ENCODE results near the gene RUNDC3A.

Gene RUNDC3A

DNA sequence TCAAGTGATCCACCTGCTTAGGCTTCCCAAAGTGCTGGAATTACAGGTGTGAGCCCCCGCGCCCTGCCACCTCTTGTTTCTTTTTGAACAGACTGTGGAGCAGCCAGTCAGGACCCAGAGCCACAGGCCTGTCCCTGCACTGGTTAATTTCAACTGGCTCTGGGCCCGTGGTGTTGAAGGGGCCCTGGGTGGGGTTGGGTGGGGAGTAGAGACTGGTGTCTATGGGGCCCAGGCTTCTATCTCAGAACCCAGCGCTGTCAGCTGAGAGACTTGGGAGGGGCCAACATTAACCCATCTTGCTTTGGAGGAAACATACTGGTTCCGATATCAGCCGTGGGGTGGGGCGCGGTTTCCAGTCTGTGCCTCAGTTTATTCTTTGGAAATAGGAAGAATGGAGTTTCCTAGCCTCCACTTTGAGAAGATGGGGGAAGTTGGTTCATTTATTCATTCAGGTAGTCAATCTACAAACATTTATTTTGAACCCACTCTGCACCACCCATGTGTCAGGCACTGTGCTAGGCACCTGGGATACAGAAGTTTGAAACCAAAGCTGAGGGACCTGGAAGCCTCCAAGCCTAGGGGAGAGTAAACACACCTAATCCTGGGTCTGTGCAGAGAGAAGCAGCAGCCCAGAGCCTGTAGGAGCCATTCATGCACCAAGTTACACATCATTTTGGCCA lies 24.9 kb upstream of the RUNDC3A start:
- peak; percentile 97 for DNase-seq (ENCODE audit: low spot score)

DNA sequence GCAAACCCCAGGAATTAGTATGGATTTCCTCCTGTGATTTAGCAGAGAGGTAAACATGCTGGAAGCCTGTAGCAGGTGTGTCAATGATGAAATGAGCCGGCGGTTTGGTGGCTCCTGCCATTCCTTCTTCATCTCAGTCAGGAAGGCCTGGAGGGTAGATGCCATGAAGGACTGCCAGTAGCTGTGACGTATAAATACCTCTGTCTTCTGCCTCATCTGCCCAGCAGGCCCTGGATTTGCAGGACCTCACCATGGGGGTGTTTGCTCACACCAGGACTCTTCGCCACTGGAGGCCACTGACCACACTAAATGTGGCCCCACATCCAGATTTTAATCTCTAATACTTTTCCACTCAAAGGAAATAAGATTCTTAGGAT lies 24.4 kb upstream of the RUNDC3A start:
- peak; percentile 53 for DNase-seq (ENCODE audit: low spot score)

DNA sequence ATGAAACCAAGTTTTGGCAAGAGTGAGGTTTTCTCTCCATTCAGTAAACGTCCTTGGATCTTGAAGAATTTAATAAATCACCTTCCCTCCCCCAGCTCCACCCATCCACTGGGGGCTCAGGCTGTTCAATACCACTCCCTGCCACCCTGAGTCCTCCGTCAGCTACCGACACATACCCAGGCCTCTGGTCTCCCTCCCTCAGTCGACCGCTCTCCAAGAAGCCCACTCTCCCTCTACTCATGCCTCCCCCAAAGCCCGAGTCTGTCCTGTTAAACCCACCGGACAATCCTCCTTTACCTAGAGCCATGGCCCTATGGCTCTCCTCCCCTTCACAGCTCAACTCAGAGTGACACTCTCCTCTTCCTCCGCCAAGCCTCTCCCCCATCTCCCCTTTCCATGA lies 20.8 kb upstream of the RUNDC3A start:
- peak; percentile 67 for DNase-seq (ENCODE audit: low spot score)

DNA sequence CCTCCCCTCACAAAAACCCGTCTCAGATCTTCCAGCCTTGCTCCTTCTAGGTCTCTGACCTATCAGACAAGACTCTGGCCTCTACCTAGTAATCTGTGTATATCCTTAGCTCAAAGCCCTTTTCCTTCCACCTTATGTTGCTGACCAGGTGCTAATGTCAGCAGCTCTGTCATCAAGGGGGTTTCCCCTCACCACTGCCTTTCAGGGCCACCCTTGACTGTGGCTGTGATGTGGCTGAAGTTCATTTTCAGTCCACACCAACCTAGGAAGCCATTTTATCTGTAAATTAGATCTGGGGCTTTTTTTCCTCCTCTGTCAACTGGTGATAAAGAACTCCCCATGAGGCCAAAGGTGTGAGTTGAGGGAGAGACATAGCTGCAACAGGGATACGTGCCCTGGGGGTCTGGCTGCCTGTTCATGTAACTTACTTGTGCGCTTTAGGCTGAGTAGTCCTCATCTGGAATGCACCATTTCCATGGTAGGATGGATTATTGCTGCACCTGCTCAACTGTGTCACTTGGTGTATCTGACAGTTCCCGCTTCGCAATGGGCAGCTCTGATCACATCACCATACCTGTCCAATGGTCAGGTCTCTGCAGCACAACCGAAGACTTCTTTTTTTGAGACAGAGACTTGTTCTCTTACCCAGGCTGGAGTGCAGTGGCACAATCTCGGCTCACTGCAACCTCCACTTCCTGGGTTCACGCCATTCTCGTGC lies 14.7 kb upstream of the RUNDC3A start:
- no peak for DNase-seq (ENCODE audit: low spot score)

DNA sequence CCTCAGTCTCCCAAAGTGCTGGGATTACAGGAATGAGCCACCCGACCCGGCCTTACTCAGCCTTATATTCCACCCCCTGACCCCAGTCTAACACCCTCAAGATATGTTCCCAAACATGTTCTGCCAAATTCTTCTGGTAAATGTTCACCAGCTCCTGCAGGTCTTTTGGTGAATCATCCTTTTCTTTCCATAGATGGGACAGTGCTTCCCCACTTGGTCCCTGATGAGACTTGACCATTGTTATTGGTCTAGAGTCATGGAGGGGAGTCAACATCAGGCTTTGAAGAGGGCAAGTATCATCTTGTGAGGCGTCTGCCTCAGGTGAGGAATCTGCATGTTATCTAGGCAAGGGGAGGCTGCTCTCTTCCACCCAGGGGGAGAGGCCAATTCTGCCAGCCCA lies 10.4 kb upstream of the RUNDC3A start:
- DNase-seq (ENCODE audit: low spot score), result no peak

DNA sequence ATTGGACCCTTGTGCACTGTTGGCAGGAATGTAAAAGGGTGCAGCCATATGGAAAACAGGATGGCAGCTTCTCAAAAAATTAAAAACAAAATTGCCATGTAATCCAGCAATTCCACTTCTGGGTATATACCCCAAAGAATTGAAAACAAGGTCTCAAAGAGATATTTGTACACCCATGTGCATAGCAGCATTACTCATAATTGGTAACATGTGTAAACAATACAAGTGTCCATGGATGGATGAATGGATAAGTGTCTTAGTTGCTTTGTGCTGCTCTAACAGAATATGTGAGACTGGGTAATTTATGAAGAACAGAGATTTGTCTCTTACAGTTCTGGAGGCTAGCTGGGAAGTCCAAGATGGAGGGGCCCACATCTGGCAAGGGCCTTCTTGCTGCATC lies 3.8 kb upstream of the RUNDC3A start:
- no peak for DNase-seq (ENCODE audit: low spot score)

DNA sequence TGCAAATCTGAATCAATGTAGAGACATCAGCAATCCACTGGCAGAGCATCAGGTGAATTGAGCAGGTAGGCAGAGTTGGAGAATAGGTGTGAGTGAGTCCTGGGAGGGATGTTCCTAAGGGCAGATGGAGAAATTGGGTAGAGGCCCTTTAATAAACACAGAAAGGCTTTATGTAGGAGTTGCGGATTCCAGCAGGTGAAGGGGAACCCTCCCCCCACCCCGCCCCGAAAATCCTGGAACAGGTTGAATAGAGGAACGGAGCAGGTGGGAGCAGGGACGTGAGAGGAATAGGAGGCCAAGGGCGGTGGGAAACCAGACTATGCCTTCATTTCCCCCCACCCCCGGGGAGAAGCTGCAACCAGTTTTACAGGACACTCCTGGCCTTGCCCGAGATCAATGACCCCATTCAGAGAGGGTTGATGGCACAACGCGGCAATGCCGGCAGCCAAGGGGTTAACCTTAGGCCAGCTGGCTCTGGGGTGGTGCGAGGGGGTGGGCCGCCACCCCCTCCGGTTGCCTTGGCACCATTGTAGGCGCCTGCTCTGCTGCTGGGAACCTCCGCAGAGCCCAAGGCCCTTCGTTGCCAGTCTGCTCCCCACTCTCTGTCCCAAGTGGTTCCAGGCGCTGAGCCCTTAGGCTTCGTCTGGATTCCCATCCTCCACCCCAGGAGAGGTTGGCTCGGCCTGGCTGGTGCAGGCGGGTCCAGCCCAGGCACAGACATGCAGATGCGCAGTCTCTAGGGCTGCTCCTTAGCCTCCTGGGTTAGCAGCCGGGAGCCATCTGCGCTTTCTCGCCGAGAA lies 814 bp upstream of the RUNDC3A start:
- DNase-seq (ENCODE audit: low spot score), result no peak

DNA sequence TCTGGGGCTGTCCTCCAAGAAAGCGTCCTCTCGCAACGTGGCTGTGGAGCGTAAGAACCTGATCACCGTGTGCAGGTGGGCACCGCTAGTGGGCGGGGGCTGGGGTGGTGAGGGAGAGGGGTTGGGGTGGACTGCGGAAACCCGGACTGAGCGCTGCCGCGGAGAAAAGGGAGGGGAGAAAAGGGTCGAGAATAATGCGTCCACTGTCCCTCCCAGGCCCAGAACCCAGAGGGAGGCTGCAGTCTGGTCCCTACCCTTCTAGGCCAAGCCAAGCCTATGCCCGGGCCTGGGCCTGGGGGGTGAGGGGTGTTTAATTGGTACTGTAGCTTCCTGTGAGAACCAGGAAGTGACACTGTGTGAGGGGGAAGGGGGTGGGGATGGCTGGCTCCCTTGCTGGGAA lies 464 bp downstream of the RUNDC3A start:
- no peak for DNase-seq (ENCODE audit: low spot score)

DNA sequence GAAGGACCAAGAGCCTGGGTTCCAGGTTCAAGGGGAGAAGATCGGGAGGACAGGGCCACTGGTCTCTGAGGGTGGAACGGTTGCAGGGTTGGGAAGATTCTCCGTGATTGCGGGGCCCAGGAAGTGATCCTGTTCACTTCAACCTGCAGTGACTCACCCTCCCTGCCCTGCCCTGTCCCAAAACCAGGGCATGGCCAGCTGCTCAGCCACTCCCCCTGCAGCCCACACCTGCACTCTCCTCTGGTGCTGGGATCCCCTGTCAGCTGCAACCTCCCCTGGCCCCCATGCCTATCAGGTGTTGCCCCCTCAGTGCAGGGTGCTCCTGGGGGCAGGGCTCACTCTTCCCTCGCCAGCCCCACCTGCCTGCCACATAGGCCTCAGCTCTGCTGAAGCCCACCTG lies 1.1 kb downstream of the RUNDC3A start:
- no peak for DNase-seq (ENCODE audit: low spot score)

DNA sequence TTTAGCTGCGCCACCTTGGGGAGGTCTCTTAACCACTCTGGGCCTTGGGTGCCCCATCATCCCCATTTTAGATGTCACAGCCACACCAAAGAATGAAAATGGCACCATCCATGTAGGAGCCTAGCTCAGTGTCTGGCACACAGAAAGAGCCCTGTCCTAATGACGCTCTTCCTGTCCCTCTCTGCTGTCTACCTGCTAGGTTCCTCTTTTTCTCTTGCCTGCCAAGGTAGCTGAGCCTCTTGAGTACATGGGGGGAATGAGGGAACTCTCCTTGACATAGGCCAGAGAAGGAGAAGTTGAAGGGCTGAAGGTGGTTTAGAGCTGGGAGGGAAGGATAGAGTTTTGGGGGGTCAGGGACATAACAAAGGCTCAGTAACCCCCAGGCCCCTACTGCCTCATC lies 1.8 kb downstream of the RUNDC3A start:
- no peak for DNase-seq (ENCODE audit: low spot score)

DNA sequence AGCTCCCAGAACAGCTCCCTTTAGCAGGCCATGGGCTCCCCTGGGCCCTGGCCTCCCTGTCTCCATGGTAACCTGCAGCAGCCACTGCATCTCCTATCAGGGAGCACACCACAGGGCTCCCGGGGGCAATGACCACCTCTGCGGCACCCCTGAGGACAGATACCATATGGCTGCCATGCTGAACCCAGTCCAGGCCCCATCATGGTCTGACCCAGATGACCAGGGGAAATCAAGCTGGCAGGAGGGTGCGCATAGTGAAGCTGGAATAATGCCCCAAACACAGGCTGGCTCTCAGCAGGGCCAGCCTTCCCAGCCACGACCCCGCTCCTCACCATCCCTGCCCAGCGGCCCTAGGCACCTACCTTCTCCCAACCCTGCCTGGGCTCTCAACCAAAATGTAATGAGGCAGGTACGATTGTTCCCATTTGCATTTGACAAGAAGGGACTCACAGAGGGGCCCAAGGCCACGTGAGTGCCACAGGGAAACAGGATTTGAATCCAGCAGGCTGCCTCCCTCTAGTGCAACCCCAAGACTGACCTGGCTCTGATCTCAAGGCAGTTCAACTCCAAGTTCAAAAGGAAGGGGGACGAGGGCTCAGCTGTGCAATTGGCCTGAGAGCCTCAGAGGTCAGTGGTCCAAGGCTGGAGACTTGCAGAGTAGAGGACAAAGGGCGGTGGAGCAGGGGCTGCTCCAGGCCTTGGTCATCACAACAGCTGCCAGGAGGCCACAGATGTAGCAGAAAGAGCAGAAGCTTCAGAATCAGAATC lies 2.4 kb downstream of the RUNDC3A start:
- DNase-seq (ENCODE audit: low spot score), result no peak

DNA sequence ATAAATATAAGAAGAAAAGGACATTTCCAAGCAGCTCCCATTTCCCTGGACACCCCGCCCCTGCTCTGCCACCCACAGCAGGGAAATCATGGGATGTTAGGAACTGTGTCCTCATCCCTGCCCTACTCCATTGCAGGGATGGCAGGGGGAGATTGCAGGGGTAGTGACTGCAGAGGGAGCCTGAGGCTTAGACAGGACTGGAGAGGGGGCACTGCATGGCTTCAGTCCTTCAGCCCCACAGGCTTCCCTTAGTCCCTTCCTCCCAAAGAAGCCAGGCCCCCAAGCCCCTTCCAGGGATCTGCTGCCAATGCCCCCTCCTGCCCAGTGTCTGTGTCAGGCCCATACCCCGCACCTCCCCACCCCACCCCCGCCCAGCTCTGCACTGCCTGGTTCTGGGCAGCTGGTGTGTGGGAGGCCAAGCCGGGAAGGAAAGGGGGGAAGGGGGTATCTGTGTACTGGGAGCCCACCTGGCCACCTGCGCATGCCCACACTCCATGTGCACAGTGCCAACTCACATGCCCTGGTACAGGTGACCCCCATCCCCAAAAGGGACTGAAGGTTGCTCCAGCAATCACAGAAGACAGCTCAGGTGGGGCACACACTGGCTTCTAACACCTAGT lies 3.3 kb downstream of the RUNDC3A start:
- DNase-seq (ENCODE audit: low spot score), result no peak

DNA sequence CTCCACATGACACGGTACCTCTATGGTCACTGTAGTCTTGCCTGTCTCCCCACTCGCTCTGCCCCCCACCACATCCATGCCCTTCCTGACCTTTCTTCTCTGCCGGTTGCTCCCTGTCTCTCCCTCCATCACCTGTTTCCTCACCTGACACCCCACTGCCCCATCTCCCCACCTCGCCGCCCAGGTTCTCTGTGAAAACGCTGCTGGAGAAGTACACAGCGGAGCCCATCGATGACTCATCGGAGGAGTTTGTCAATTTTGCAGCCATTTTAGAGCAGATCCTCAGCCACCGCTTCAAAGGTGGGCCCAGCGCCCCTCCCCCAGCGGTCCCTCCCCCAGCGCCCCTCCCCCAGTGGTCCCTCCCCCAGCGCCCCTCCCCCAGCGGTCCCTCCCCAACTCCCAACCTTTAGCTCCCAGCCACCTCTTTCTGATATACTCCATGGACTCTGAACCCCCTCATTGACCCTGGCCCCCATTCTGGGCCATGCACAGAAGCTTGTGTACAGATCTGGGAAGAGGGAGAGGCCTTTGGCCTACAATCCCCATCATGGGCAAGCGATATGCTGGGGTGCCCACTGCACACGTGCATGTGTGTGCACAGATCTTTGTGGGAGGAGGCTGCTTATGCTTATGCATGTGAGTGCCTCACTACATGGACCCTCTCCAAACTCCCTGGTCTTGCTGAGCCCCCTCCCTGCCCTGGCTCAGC lies 4.1 kb downstream of the RUNDC3A start:
- no peak for DNase-seq (ENCODE audit: low spot score)

DNA sequence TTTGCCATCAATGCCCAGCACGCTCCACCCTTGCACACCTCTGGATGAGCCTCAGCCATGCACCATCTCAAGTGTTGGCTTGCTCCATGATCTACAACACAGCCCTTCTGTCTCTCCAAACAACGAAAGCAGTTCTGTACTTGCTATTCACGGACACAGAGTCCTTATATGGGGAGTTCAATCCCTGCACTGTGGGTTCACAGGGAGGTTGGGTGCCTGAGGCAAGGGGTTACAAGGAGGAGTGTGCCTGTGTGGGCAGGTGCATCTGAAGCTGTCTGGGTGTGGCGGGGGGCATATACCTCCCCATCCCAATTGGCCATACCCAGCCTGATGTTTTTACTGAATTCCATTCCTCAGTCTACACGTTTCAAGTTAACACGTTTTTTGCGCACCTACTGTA lies 5.6 kb downstream of the RUNDC3A start:
- no peak for DNase-seq (ENCODE audit: low spot score)

DNA sequence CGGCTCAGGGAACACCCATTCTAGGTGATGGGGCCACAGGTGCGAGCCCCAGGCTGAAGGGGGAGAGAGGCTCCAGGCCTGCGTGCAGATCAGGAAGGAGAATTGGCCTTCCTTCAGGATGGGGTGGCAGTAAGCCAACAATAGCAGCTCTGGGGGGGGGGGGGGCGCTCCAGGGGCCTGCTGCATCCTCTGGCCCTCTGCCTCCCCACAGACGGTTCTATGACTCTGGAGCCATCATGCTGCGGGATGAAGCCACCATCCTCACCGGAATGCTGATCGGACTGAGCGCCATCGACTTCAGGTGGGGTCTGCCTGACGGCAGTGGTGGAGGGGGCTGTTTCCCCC lies 6.1 kb downstream of the RUNDC3A start:
- no peak for DNase-seq (ENCODE audit: low spot score)

DNA sequence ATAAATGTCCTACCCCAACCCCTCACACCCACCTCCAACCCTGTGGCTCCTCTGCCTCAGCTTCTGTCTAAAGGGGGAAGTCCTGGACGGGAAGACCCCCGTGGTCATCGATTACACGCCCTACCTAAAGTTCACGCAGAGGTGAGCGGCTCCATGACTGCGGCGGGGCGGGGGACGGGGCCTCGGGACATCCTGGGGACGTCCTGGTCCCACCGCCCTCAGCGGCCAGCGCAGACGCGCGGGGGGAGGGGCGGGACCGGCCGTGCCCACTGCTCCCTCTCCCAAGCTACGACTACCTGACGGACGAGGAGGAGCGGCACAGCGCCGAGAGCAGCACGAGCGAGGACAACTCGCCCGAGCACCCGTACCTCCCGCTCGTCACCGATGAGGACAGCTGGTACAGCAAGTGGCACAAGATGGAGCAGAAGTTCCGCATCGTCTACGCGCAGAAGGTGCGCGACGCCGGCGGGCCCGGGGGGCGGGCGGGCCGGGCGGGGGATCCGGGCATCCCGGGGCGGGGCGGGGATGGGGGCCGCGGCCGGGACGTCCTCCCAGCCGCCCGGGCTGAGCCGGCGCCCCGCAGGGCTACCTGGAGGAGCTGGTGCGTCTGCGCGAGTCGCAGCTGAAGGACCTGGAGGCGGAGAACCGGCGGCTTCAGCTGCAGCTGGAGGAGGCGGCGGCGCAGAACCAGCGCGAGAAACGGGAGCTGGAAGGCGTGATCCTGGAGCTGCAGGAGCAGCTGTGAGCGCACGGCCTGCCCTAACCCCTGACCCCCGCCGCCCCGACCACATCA lies 6.7 kb downstream of the RUNDC3A start:
- no peak for DNase-seq (ENCODE audit: low spot score)

DNA sequence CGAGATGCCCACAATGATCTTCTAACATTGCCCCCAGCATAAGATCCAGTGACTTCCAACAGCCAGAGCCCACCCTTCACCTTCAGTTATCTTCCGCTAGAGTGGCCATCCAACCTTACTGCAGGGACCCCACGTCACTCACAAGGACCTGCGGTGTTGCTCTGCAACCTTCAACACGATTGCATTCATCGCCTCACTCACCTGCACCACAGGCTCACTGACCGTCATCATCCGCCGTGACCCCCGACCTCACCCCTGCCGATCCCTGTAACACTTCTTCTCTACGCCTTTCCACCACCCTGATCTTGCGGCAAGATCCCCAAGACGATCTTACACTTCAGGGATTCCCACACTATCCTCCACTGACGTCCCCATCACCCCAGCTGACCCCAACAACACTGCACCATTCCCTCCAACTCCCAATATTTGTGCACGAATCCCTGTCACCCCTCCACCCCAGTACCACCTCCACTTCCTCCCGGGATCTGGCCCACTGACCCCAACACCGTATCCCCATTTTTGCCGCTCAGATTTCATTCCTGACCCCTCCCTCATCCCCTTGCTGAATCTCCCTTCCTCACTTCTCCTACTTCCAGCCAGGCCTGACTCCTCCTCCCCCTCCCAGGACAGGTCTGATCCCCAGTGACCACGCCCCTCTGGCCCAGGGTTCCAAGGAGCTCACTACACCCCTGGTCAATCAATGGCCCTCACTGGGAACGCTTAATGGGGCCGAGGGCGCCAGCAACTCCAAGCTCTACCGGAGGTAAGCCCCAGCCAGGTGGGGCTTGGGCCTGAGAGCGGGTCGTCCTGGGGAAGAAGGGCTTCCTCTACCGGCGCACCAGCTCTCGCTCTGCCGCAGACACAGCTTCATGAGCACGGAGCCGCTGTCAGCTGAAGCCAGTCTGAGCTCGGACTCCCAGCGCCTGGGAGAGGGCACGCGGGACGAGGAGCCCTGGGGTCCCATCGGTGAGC lies 7.6 kb downstream of the RUNDC3A start:
- DNase-seq (ENCODE audit: low spot score), result no peak

DNA sequence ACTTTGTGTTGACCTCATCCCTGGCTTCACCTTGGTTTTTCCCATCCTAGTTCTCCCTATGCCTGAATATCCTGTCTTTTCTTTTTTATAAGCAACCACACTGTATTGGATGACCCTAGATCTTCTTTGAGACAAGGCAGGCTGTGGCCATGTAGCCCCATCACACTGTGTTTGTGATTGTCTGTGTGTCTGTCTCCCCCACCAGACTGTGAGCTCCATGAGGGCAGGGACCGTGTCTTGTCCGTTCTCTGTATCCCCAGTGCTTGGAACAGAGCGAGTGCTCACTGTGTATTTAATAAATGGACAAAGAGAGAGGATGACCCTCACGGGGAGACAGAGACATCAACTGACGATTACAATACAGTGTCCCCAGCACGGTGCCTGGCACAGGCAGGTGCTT lies 9.1 kb downstream of the RUNDC3A start:
- DNase-seq (ENCODE audit: low spot score), result no peak

All from hematopoietic multipotent progenitor cell treated with erythropoietin and hydrocortisone succinate and interleukin-3 and kit ligand, for 15 days (in vitro differentiated cells).